ENCODE measurements around the gene OSBPL10. TPM values are rescaled to one million over a fixed set of nuclear protein-coding genes. Genes with fewer than 3 reads are reported as not detected.

OSBPL10 gene
- total and polyA plus RNA-seq, 2 experiments from 2014 or later, result 2.4 to 8.1 TPM

DNA sequence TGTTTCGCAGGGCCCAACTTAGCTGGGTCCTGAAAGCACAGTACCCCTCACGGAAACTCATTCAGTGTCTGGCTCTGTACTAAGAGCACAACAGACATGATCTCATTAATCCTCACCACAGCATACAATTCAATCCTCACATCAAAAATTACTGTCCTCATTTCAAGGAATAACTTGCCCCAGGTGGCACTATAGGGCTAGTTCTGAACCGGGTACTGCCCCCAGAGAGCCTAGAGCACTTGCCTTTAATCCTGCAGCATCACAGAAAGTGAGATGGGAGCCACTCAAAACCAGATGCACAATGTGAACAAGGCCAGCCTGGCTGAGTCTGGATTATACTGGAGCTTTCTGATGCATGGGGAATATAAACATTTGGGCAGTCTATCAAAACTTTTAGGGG is 122.6 kb downstream of the OSBPL10 start:
- Histone ChIP-seq H3K36me3 (ENCODE audit: low read depth) (no peaks in the 10 kb centered on the region), H3K4me1 (ENCODE audit: insufficient read depth) (no peaks in the 10 kb centered on the region), H3K9ac (no peak overlapping the region), H3K27ac (no peak overlapping the region), H3K4me3 (no peak overlapping the region), H3K27me3 (replicated peaks; ENCODE audit: insufficient read depth) (no peaks in the 10 kb centered on the region), H3K9me2 (ENCODE audit: insufficient read depth) (no peaks in the 10 kb centered on the region), H2AFZ (no peak overlapping the region), H3F3A (ENCODE audit: insufficient read depth) (no peaks in the 10 kb centered on the region), H3K9me3 (ENCODE audit: low read depth) (no peaks in the 10 kb centered on the region), H4K20me1 (ENCODE audit: insufficient read depth) (no peaks in the 10 kb centered on the region), H3K4me2 (ENCODE audit: unreplicated experiment) (no peak overlapping the region), H3K79me2 (ENCODE audit: insufficient read depth) (no peaks in the 10 kb centered on the region)
- TF ChIP-seq EZH2 (IDR thresholded peaks at IDR 0.05; ENCODE audit: insufficient read depth, poor library complexity, severe bottlenecking), result no peak
- WGBS, 2 experiments (ENCODE audit: low coverage in 1 of 2, low lambda C conversion rate in 2 of 2, missing lambda C conversion rate in 2 of 2), result 72 to 76% methylated on average over 3 of the region's 3 CpGs
- in situ Hi-C loops (cut with MboI), result no loop called here
- no peak for DNase-seq

DNA sequence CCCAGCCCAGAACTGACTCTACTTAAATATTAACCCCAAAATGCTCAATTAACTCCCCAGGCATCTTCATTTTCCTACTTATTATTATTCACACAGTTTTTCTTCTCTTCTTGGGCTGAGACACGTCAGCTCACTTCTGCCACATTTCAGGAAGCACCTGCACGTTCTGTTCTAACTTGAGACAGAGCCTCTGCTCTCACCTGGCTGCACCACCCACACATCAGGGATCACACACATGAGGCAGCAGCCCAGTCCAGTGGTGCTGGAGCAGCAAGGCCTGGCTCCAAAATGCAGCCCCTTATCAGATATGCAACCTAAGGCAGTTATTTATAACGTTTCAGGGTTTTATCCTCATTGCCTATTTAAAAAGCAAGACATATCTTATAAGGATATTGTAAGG is 127.5 kb downstream of the OSBPL10 start:
- Histone ChIP-seq H3F3A (ENCODE audit: insufficient read depth) (no peaks in the 10 kb centered on the region), H3K9me2 (ENCODE audit: insufficient read depth) (no peaks in the 10 kb centered on the region), H2AFZ (no peak overlapping the region), H3K9me3 (ENCODE audit: low read depth) (no peaks in the 10 kb centered on the region), H3K4me3 (no peak overlapping the region), H3K27ac (no peak overlapping the region), H3K79me2 (ENCODE audit: insufficient read depth) (no peaks in the 10 kb centered on the region), H3K27me3 (replicated peaks; ENCODE audit: insufficient read depth) (no peaks in the 10 kb centered on the region), H3K36me3 (ENCODE audit: low read depth) (no peaks in the 10 kb centered on the region), H3K4me2 (ENCODE audit: unreplicated experiment) (no peak overlapping the region), H3K4me1 (ENCODE audit: insufficient read depth) (no peaks in the 10 kb centered on the region), H4K20me1 (ENCODE audit: insufficient read depth) (no peaks in the 10 kb centered on the region), H3K9ac (no peak overlapping the region)
- DNase-seq, result no peak
- no peak for TF ChIP-seq EZH2 (IDR thresholded peaks at IDR 0.05; ENCODE audit: insufficient read depth, poor library complexity, severe bottlenecking)
- TF ChIP-seq EZH2phosphoT487 (IDR thresholded peaks at IDR 0.05; ENCODE audit: insufficient read depth, low read depth), result no peak
- in situ Hi-C loops (cut with MboI), result no loop called here
- WGBS, 2 experiments (ENCODE audit: low coverage in 1 of 2, low lambda C conversion rate in 2 of 2, missing lambda C conversion rate in 2 of 2), result 63 to 69% methylated on average over 3 of the region's 3 CpGs

DNA sequence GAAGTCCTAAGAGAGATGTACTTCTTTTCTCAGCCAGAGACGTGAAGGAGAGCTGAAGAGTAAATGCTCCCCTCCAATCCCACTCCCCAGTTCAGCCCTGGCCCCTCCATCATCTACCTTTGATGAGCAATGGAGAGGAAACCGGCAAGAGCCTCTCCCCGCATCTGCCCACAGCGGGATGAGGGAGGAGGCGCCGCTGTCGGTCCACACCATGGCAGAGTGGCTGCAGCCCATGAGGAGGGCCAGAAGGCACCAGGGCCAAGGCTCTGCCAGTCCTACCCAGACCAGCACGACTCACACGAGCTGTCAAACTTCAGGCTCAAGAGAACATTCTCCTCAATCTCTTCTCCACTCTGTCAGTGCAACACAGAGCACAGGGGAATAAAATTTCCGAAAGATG is 129.8 kb downstream of the OSBPL10 start:
- H3K4me3 ChIP-seq, result no peak overlapping the region
- DNase-seq, result no peak

DNA sequence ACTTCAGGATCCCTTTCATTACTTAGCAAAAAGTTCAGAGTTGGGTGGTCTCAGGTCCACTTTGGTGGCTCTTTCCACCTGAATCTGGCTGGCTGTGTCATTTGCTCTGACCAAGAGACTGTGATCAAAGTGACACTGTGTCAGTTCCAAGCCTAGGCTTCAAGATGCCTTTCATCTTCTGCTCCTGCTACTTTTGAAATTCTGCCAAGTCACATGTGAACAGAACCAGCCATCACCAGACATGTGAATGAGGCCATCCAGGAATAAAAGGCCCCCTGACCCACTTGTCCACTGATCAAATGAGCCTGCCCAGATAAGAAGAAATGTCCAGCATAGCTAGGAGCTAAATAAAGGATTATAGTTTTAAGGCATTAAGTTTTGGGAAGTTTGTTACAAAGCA is 132.2 kb downstream of the OSBPL10 start:
- H3K79me2 ChIP-seq (ENCODE audit: insufficient read depth), result no peaks in the 10 kb centered on the region
- no peaks in the 10 kb centered on the region for H3K4me1 ChIP-seq (ENCODE audit: insufficient read depth)
- no peaks in the 10 kb centered on the region for H3K9me2 ChIP-seq (ENCODE audit: insufficient read depth)
- no peak for DNase-seq
- H4K20me1 ChIP-seq (ENCODE audit: insufficient read depth), result no peaks in the 10 kb centered on the region
- TF ChIP-seq EZH2phosphoT487 (IDR thresholded peaks at IDR 0.05; ENCODE audit: insufficient read depth, low read depth) (no peak), EZH2 (IDR thresholded peaks at IDR 0.05; ENCODE audit: insufficient read depth, poor library complexity, severe bottlenecking) (no peak)
- H3F3A ChIP-seq (ENCODE audit: insufficient read depth), result no peaks in the 10 kb centered on the region
- no peak overlapping the region for H3K9ac ChIP-seq
- in situ Hi-C loops (cut with MboI), result no loop called here
- no peak overlapping the region for H3K4me2 ChIP-seq (ENCODE audit: unreplicated experiment)
- H3K27me3 ChIP-seq (replicated peaks; ENCODE audit: insufficient read depth), result no peaks in the 10 kb centered on the region
- no peaks in the 10 kb centered on the region for H3K36me3 ChIP-seq (ENCODE audit: low read depth)
- H2AFZ ChIP-seq, result no peak overlapping the region
- no peak overlapping the region for H3K27ac ChIP-seq
- no peaks in the 10 kb centered on the region for H3K9me3 ChIP-seq (ENCODE audit: low read depth)
- H3K4me3 ChIP-seq, result no peak overlapping the region

More for the DNA sequence above, 129.8 kb downstream of the OSBPL10 start:
- no peak for TF ChIP-seq EZH2phosphoT487 (IDR thresholded peaks at IDR 0.05; ENCODE audit: insufficient read depth, low read depth)
- TF ChIP-seq EZH2 (IDR thresholded peaks at IDR 0.05; ENCODE audit: insufficient read depth, poor library complexity, severe bottlenecking), result no peak
- Histone ChIP-seq H3K27me3 (replicated peaks; ENCODE audit: insufficient read depth) (no peaks in the 10 kb centered on the region), H4K20me1 (ENCODE audit: insufficient read depth) (no peaks in the 10 kb centered on the region), H3K4me1 (ENCODE audit: insufficient read depth) (no peaks in the 10 kb centered on the region), H3K9me2 (ENCODE audit: insufficient read depth) (no peaks in the 10 kb centered on the region), H3K79me2 (ENCODE audit: insufficient read depth) (no peaks in the 10 kb centered on the region), H3K9ac (no peak overlapping the region), H3K4me2 (ENCODE audit: unreplicated experiment) (no peak overlapping the region), H3F3A (ENCODE audit: insufficient read depth) (no peaks in the 10 kb centered on the region), H2AFZ (no peak overlapping the region), H3K27ac (no peak overlapping the region), H3K9me3 (ENCODE audit: low read depth) (no peaks in the 10 kb centered on the region), H3K36me3 (ENCODE audit: low read depth) (no peaks in the 10 kb centered on the region)
- in situ Hi-C loops (cut with MboI), result no loop called here
- 67 to 72% methylated on average over 10 of the region's 10 CpGs for WGBS, 2 experiments (ENCODE audit: low coverage in 1 of 2, low lambda C conversion rate in 2 of 2, missing lambda C conversion rate in 2 of 2)

DNA sequence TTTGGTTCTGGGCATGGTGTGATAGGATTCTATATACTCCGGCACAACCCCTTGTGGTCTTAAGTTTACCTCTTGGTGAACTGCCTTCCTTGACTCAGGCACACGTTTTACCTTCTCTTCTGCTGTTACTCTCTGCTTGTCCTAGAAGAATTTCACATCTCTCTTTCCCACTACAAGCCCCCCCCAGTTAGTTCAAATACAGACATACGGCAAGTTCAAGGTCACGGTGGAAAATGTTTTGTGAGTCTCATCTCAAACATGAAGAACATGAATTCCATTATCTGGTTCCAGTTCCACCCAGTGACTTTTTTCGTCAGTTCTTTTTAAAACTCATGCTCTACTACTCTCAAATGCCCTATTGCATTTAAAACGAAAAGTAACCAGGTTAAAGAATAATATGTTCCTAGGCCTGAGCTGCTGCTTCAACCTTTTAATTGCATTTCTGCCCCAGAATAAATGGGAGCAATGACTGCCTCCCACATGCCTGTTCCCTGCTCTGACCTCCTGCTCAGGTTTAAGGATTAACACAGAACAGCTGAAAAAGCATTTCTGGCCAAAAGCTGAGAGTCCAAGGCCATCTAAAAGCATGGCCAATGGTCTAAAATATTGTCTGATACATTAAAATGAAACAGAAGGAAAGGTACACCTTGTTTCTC is 132.8 kb downstream of the OSBPL10 start:
- no peak for TF ChIP-seq EZH2phosphoT487 (IDR thresholded peaks at IDR 0.05; ENCODE audit: insufficient read depth, low read depth)
- no peak for TF ChIP-seq EZH2 (IDR thresholded peaks at IDR 0.05; ENCODE audit: insufficient read depth, poor library complexity, severe bottlenecking)
- Histone ChIP-seq H3K36me3 (ENCODE audit: low read depth) (no peaks in the 10 kb centered on the region), H3K4me2 (ENCODE audit: unreplicated experiment) (no peak overlapping the region), H3K9me3 (ENCODE audit: low read depth) (no peaks in the 10 kb centered on the region), H3K9me2 (ENCODE audit: insufficient read depth) (no peaks in the 10 kb centered on the region), H3K27ac (no peak overlapping the region), H3K4me3 (no peak overlapping the region), H3K9ac (no peak overlapping the region), H4K20me1 (ENCODE audit: insufficient read depth) (no peaks in the 10 kb centered on the region), H3K4me1 (ENCODE audit: insufficient read depth) (no peaks in the 10 kb centered on the region), H2AFZ (no peak overlapping the region), H3K79me2 (ENCODE audit: insufficient read depth) (no peaks in the 10 kb centered on the region), H3K27me3 (replicated peaks; ENCODE audit: insufficient read depth) (no peaks in the 10 kb centered on the region), H3F3A (ENCODE audit: insufficient read depth) (no peaks in the 10 kb centered on the region)
- WGBS, 2 experiments (ENCODE audit: low coverage in 1 of 2, low lambda C conversion rate in 2 of 2, missing lambda C conversion rate in 2 of 2), result 74 to 78% methylated on average over 6 of the region's 6 CpGs
- DNase-seq, result no peak
- in situ Hi-C loops (cut with MboI), result no loop called here

All from GM23248 (cell line).